GM12878 (cell line): ENCODE data around the gene LIPA. TPM values are rescaled to one million over a fixed set of nuclear protein-coding genes. Genes with fewer than 3 reads are reported as not detected.

ENCODE experiments used
- ATAC-seq: fragments of 200-7000 bp; cut with Tn5 transposase; 3 replicates; pipeline ENCODE4 v1.9.1; 2020; ENCODE audit warnings: mild to moderate bottlenecking, moderate library complexity
- BruUV-seq: library from RNA; stranded (reverse); fragments of 400-500 nt; replicated peaks from 2 replicates; lab custom pipeline; 2021; lab: Mats Ljungman, UMichigan
- CTCF ChIA-PET: fragments of 300-600 bp; sonication (Branson Sonifier 250); formaldehyde crosslinking; extraction: SDS; loops from one replicate; lab custom pipeline; 2021; ENCODE audit warnings: inconsistent platforms; lab: Yijun Ruan, JAX
- POLR2A ChIA-PET: fragments of 350-600 bp; formaldehyde crosslinking; extraction: SDS; loops from one replicate; lab custom pipeline; 2021; ENCODE audit warnings: inconsistent platforms; lab: Charles Lee
- RAD21 ChIA-PET: fragments of 300-600 bp; sonication (Branson Sonifier 250); formaldehyde crosslinking; loops from one replicate; lab custom pipeline; 2023; ENCODE audit warnings: antibody characterized with exemption; ENCODE audit not compliant: unreplicated experiment; lab: Charles Lee
- SMC1A ChIA-PET: fragments of 300-600 bp; sonication (Branson Sonifier 250); formaldehyde crosslinking; loops from one replicate; lab custom pipeline; 2023; ENCODE audit not compliant: unreplicated experiment, uncharacterized antibody; lab: Charles Lee
- DNase-seq: peaks from one replicate; pipeline ENCODE4 v3.0.0-alpha.2; 2011; ENCODE audit warnings: low read depth, low spot score
- FAIRE-seq: peaks from 3 replicates; lab custom pipeline; 2011; peaks lifted over from hg19 to GRCh38; lab: Jason Lieb, UNC
- H2AFZ ChIP-seq: 2 replicates; pipeline ENCODE4 v1.6.0; 2011; ENCODE audit warnings: low read depth, low read length, control low read depth; ENCODE audit not compliant: control insufficient read depth
- H3K27ac ChIP-seq: 2 replicates; pipeline ENCODE4 v1.5.1; 2011; ENCODE audit warnings: control low read depth; ENCODE audit not compliant: control insufficient read depth, insufficient read depth
- H3K27me3 ChIP-seq, 2 experiments: replicated peaks in 1 of 2; 2 replicates each; pipeline versions ENCODE4 v1.6.0 to v1.6.1; 2011; ENCODE audit warnings: low read length in 1 of 2; ENCODE audit not compliant: control insufficient read depth in 2 of 2, insufficient read depth in 2 of 2
- H3K36me3 ChIP-seq, 2 experiments: 2 replicates each; pipeline ENCODE4 v1.5.1; 2011; ENCODE audit warnings: low read length in 1 of 2; ENCODE audit not compliant: control insufficient read depth in 2 of 2, insufficient read depth in 2 of 2
- H3K4me1 ChIP-seq: 2 replicates; pipeline ENCODE4 v1.6.1; 2011; ENCODE audit warnings: mild to moderate bottlenecking, low read length, moderate library complexity, mixed read lengths; ENCODE audit not compliant: control insufficient read depth, insufficient read depth
- H3K4me2 ChIP-seq: 2 replicates; pipeline ENCODE4 v1.6.0; 2011; ENCODE audit warnings: control low read depth; ENCODE audit not compliant: control insufficient read depth, insufficient read depth
- H3K4me3 ChIP-seq: fragments of 200-600 bp; sonication (generic); 2 replicates; pipeline ENCODE4 v1.5.1; 2016
- H3K79me2 ChIP-seq: 2 replicates; pipeline ENCODE4 v1.6.0; 2011; ENCODE audit warnings: low read length; ENCODE audit not compliant: control insufficient read depth, insufficient read depth
- H3K9ac ChIP-seq: 2 replicates; pipeline ENCODE4 v1.8.0; 2011; ENCODE audit warnings: low read length, control low read depth, mixed read lengths; ENCODE audit not compliant: control insufficient read depth, insufficient read depth
- H3K9me3 ChIP-seq: replicated peaks from 3 replicates; pipeline ENCODE4 v1.5.1; 2011; ENCODE audit warnings: mild to moderate bottlenecking, low read length; ENCODE audit not compliant: control insufficient read depth, insufficient read depth
- H4K20me1 ChIP-seq: 2 replicates; pipeline ENCODE4 v1.6.0; 2011; ENCODE audit not compliant: control insufficient read depth, insufficient read depth
- BHLHE40 ChIP-seq, 2 experiments: fragments of 450-650 bp in 1 of 2; IDR thresholded peaks; 2 replicates each; pipeline ENCODE4 v1.6.1; 2011 to 2017; ENCODE audit warnings: low read depth in 2 of 2, borderline replicate concordance in 1 of 2, improper control_type of control experiment in 1 of 2, low read length in 1 of 2, mild to moderate bottlenecking in 1 of 2
- CBX3 ChIP-seq: fragments of 200-600 bp; sonication (generic); IDR thresholded peaks from 2 replicates; pipeline ENCODE4 v1.6.1; 2016; ENCODE audit warnings: low read depth, borderline replicate concordance
- CBX5 ChIP-seq: sonication (generic); IDR thresholded peaks from 2 replicates; pipeline ENCODE4 v1.6.1; 2016; ENCODE audit warnings: low read depth, moderate library complexity, mild to moderate bottlenecking, inconsistent platforms
- CHD1 ChIP-seq: IDR thresholded peaks from 2 replicates; pipeline ENCODE4 v1.6.1; 2012; ENCODE audit warnings: low read depth, low read length, improper control_type of control experiment
- CHD2 ChIP-seq: IDR thresholded peaks from 2 replicates; pipeline ENCODE4 v1.6.1; 2011; ENCODE audit warnings: low read depth, low read length, improper control_type of control experiment, borderline replicate concordance
- CREB1 ChIP-seq: IDR thresholded peaks from 2 replicates; pipeline ENCODE4 v1.6.1; 2012; ENCODE audit warnings: low read depth, mild to moderate bottlenecking, inconsistent platforms
- FOS ChIP-seq: IDR thresholded peaks from 3 replicates; pipeline ENCODE4 v1.6.1; 2011; ENCODE audit warnings: borderline replicate concordance; ENCODE audit not compliant: insufficient read length; ENCODE audit errors: extremely low read depth
- NBN ChIP-seq: fragments of 450-650 bp; IDR thresholded peaks from 2 replicates; pipeline ENCODE4 v1.6.1; 2016
- POLR2A ChIP-seq: IDR thresholded peaks from 2 replicates; pipeline ENCODE4 v1.6.1; 2011; ENCODE audit warnings: low read depth, mild to moderate bottlenecking, low read length
- SREBF1 ChIP-seq: IDR thresholded peaks from 2 replicates; pipeline ENCODE4 v1.6.1; 2012; ENCODE audit warnings: mild to moderate bottlenecking, low read length
- SUPT20H ChIP-seq: IDR thresholded peaks from 2 replicates; pipeline ENCODE4 v1.6.1; 2011; ENCODE audit warnings: low read depth, mild to moderate bottlenecking, low read length, moderate library complexity, borderline replicate concordance; ENCODE audit not compliant: control insufficient read depth
- YBX1 ChIP-seq: fragments of 450-650 bp; IDR thresholded peaks from 2 replicates; pipeline ENCODE4 v1.6.1; 2016; ENCODE audit warnings: antibody characterized with exemption
- WGBS: methylation state at CpG from one replicate; pipeline ENCODE4 v1.1.6; 2016; ENCODE audit warnings: low lambda C conversion rate; ENCODE audit not compliant: insufficient replicate concordance, insufficient coverage; ENCODE audit errors: missing lambda C conversion rate; 5-methylcytosine and 5-hydroxymethylcytosine counted together
- in situ Hi-C: fragments of 300-500 bp; cut with MboI; formaldehyde crosslinking; loops from 9 replicates; pipeline ENCODE4 v1.14.3; 2018; ENCODE audit warnings: mixed read lengths
- intact Hi-C: fragments of 100-400 bp; cut with micrococcal nuclease; formaldehyde crosslinking; loops from one replicate; pipeline ENCODE4 v1.14.2; 2022; ENCODE audit not compliant: unreplicated experiment
- polyA plus RNA-seq, 11 experiments: library from polyadenylated mRNA; depleted of rRNA in 4 of 11; unstranded in 6 of 11; stranded (reverse) in 5 of 11; fragments of >200 nt; fragmentation: Nextera tagmentation in 4 of 11; fragmentation: Illumina TruSeq in 1 of 11; extraction: Ambion mirVana in 4 of 11; extraction: Trizol in 1 of 11; gene quantifications; 1 replicate in 1 of 11; 2 replicates in 10 of 11; pipeline versions ENCODE4 v1.2.1 to v1.2.3, GENCODE V29; 2011 to 2016; ENCODE audit warnings: inconsistent platforms in 2 of 11, missing spikeins in 2 of 11, low read depth in 1 of 11
- total RNA-seq, 4 experiments: library from RNA; depleted of rRNA in 3 of 4; stranded (reverse); fragments of >200 nt in 3 of 4; fragmentation: Illumina TruSeq in 1 of 4; extraction: Trizol in 1 of 4; gene quantifications; 2 replicates each; pipeline versions ENCODE4 v1.2.1 to v1.2.3, GENCODE V29; 2013 to 2021
- TF ChIP-seq, protein P1 (sequence below): fragments of 450-650 bp; formaldehyde crosslinking; IDR thresholded peaks from 2 replicates; pipeline ENCODE4 v1.5.0; 2022; ENCODE audit warnings: mild to moderate bottlenecking, missing genetic modification characterization
- TF ChIP-seq, protein P2 (sequence below): IDR thresholded peaks from 2 replicates; pipeline ENCODE4 v1.6.1; 2012; ENCODE audit warnings: mild to moderate bottlenecking, low read depth, low read length
- TF ChIP-seq, protein P3 (sequence below): fragments of 450-650 bp; IDR thresholded peaks from 2 replicates; pipeline ENCODE4 v1.6.1; 2017; ENCODE audit warnings: mild to moderate bottlenecking, moderate library complexity

LIPA gene
- total and polyA plus RNA-seq, 10 of the 15 experiments (the other 5 are each of a cell fraction or from before 2014, with no cell fraction given) = 31.1 to 50.3 (median 39.5) TPM

DNA sequence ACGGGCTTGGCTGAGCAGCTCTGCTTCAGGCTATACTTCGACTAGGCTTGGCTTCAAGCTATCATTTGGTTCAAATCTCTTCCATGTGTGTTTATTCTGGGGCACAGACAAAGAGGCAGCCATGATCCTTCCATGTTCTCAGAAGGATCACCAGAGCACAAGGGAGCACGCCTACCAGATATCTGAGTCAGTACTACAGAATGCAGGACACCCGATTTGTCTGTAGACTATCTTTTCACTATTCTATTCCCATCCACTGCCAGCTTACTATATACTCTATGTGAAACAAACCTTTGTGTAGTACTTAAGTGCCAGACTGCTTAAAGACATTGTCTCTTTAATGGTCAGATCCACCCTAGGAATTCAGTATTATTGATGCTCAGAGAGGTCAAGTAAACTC, 79.6 kb downstream of the LIPA start:
- ChIA-PET CTCF (no interaction called here), POLR2A (no interaction called here), RAD21 (no interaction called here), SMC1A (interaction anchor here (1.5 kb wide), 1 partner anchor 235 kb away, joined by 5 read pairs; no protein-coding TSS in a partner anchor)
- DNase-seq (no peak), ATAC-seq (no peak), FAIRE-seq (no peak)
- H3K9me3 ChIP-seq = no peaks in the 10 kb centered on the region
- no peak overlapping the region for H2AFZ ChIP-seq
- no peak overlapping the region for H3K4me3 ChIP-seq
- in situ Hi-C loops = no loop called here
- H3K36me3 ChIP-seq = no peaks in the 10 kb centered on the region
- no peaks in the 10 kb centered on the region for H3K4me1 ChIP-seq
- H3K4me2 ChIP-seq = no peak overlapping the region
- no TSS peak for BruUV-seq
- 72% methylated on average over 4 of the region's 4 CpGs for WGBS
- no peaks in the 10 kb centered on the region; a peak in 1 of 4 replicates for H3K27me3 ChIP-seq
- H3K27ac ChIP-seq = no peak overlapping the region
- H3K9ac ChIP-seq = no peak overlapping the region
- TF ChIP-seq SREBF1 (no peak), CHD1 (no peak), CHD2 (no peak), FOS (no peak), YBX1 (no peak), BHLHE40 (IDR thresholded peaks at IDR 0.05; ENCODE audit: borderline replicate concordance in 1 of 2, low read depth in 2 of 2, low read length in 1 of 2) (no peak), NBN (no peak), SUPT20H (no peak), POLR2A (no peak), CBX3 (no peak), CREB1 (no peak), CBX5 (no peak)
- TF ChIP-seq, protein P1, sequence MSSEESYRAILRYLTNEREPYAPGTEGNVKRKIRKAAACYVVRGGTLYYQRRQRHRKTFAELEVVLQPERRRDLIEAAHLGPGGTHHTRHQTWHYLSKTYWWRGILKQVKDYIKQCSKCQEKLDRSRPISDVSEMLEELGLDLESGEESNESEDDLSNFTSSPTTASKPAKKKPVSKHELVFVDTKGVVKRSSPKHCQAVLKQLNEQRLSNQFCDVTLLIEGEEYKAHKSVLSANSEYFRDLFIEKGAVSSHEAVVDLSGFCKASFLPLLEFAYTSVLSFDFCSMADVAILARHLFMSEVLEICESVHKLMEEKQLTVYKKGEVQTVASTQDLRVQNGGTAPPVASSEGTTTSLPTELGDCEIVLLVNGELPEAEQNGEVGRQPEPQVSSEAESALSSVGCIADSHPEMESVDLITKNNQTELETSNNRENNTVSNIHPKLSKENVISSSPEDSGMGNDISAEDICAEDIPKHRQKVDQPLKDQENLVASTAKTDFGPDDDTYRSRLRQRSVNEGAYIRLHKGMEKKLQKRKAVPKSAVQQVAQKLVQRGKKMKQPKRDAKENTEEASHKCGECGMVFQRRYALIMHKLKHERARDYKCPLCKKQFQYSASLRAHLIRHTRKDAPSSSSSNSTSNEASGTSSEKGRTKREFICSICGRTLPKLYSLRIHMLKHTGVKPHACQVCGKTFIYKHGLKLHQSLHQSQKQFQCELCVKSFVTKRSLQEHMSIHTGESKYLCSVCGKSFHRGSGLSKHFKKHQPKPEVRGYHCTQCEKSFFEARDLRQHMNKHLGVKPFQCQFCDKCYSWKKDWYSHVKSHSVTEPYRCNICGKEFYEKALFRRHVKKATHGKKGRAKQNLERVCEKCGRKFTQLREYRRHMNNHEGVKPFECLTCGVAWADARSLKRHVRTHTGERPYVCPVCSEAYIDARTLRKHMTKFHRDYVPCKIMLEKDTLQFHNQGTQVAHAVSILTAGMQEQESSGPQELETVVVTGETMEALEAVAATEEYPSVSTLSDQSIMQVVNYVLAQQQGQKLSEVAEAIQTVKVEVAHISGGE (CRISPR knock-in tag) = no peak
- TF ChIP-seq, protein P2, sequence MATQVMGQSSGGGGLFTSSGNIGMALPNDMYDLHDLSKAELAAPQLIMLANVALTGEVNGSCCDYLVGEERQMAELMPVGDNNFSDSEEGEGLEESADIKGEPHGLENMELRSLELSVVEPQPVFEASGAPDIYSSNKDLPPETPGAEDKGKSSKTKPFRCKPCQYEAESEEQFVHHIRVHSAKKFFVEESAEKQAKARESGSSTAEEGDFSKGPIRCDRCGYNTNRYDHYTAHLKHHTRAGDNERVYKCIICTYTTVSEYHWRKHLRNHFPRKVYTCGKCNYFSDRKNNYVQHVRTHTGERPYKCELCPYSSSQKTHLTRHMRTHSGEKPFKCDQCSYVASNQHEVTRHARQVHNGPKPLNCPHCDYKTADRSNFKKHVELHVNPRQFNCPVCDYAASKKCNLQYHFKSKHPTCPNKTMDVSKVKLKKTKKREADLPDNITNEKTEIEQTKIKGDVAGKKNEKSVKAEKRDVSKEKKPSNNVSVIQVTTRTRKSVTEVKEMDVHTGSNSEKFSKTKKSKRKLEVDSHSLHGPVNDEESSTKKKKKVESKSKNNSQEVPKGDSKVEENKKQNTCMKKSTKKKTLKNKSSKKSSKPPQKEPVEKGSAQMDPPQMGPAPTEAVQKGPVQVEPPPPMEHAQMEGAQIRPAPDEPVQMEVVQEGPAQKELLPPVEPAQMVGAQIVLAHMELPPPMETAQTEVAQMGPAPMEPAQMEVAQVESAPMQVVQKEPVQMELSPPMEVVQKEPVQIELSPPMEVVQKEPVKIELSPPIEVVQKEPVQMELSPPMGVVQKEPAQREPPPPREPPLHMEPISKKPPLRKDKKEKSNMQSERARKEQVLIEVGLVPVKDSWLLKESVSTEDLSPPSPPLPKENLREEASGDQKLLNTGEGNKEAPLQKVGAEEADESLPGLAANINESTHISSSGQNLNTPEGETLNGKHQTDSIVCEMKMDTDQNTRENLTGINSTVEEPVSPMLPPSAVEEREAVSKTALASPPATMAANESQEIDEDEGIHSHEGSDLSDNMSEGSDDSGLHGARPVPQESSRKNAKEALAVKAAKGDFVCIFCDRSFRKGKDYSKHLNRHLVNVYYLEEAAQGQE = no peak
- TF ChIP-seq, protein P3, sequence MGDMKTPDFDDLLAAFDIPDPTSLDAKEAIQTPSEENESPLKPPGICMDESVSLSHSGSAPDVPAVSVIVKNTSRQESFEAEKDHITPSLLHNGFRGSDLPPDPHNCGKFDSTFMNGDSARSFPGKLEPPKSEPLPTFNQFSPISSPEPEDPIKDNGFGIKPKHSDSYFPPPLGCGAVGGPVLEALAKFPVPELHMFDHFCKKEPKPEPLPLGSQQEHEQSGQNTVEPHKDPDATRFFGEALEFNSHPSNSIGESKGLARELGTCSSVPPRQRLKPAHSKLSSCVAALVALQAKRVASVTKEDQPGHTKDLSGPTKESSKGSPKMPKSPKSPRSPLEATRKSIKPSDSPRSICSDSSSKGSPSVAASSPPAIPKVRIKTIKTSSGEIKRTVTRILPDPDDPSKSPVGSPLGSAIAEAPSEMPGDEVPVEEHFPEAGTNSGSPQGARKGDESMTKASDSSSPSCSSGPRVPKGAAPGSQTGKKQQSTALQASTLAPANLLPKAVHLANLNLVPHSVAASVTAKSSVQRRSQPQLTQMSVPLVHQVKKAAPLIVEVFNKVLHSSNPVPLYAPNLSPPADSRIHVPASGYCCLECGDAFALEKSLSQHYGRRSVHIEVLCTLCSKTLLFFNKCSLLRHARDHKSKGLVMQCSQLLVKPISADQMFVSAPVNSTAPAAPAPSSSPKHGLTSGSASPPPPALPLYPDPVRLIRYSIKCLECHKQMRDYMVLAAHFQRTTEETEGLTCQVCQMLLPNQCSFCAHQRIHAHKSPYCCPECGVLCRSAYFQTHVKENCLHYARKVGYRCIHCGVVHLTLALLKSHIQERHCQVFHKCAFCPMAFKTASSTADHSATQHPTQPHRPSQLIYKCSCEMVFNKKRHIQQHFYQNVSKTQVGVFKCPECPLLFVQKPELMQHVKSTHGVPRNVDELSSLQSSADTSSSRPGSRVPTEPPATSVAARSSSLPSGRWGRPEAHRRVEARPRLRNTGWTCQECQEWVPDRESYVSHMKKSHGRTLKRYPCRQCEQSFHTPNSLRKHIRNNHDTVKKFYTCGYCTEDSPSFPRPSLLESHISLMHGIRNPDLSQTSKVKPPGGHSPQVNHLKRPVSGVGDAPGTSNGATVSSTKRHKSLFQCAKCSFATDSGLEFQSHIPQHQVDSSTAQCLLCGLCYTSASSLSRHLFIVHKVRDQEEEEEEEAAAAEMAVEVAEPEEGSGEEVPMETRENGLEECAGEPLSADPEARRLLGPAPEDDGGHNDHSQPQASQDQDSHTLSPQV = no peak
- H3K79me2 ChIP-seq = no peaks in the 10 kb centered on the region
- intact Hi-C loops = no loop called here
- no peaks in the 10 kb centered on the region for H4K20me1 ChIP-seq
